Hematopoietic multipotent progenitor cell treated with erythropoietin and hydrocortisone succinate and interleukin-3 and kit ligand, for 4 days (in vitro differentiated cells): ENCODE results near the gene ADAMTS18.

Experiments used
- DNase-seq: peaks from one replicate; pipeline ENCODE4 v3.0.0-alpha.2; 2015

Gene ADAMTS18

GRCh38 chr16:77393955-77394354 lies 40.9 kb downstream of the ADAMTS18 start:
- no peak for DNase-seq

GRCh38 chr16:77387815-77388209 lies 47.0 kb downstream of the ADAMTS18 start:
- no peak for DNase-seq

- DNase-seq = peak; percentile 1
These were observed 47.7 kb downstream of the ADAMTS18 start for GRCh38 chr16:77386831-77387814.

GRCh38 chr16:77385481-77385880 lies 49.4 kb downstream of the ADAMTS18 start:
- DNase-seq = no peak

GRCh38 chr16:77383606-77384187 lies 51.1 kb downstream of the ADAMTS18 start:
- DNase-seq = no peak

- DNase-seq = peak; percentile 4
These were observed 58.5 kb downstream of the ADAMTS18 start for GRCh38 chr16:77376358-77376757.

GRCh38 chr16:77375396-77375795 lies 59.4 kb downstream of the ADAMTS18 start:
- no peak for DNase-seq

- no peak for DNase-seq
These were observed 60.5 kb downstream of the ADAMTS18 start for GRCh38 chr16:77374384-77374783.

GRCh38 chr16:77373726-77374125 lies 61.1 kb downstream of the ADAMTS18 start:
- DNase-seq = no peak

GRCh38 chr16:77364770-77365169 lies 70.1 kb downstream of the ADAMTS18 start:
- no peak for DNase-seq

- DNase-seq = no peak
These were observed 75.8 kb downstream of the ADAMTS18 start for GRCh38 chr16:77359065-77359502.

- no peak for DNase-seq
These were observed 81.1 kb downstream of the ADAMTS18 start for GRCh38 chr16:77353587-77354263.

- DNase-seq = no peak
These were observed 90.5 kb downstream of the ADAMTS18 start for GRCh38 chr16:77344341-77344740.

GRCh38 chr16:77336637-77337036 lies 98.2 kb downstream of the ADAMTS18 start:
- no peak for DNase-seq

GRCh38 chr16:77335652-77336234 lies 99.1 kb downstream of the ADAMTS18 start:
- no peak for DNase-seq

GRCh38 chr16:77332792-77333191 lies 102.0 kb downstream of the ADAMTS18 start:
- DNase-seq = no peak

GRCh38 chr16:77331802-77332586 lies 102.8 kb downstream of the ADAMTS18 start:
- no peak for DNase-seq

- DNase-seq = no peak
These were observed 103.8 kb downstream of the ADAMTS18 start for GRCh38 chr16:77331043-77331442.

- DNase-seq = no peak
These were observed 104.3 kb downstream of the ADAMTS18 start for GRCh38 chr16:77330332-77331042.

- no peak for DNase-seq
These were observed 106.1 kb downstream of the ADAMTS18 start for GRCh38 chr16:77328768-77329167.

- DNase-seq = no peak
These were observed 106.6 kb downstream of the ADAMTS18 start for GRCh38 chr16:77328274-77328673.

GRCh38 chr16:77327717-77328116 lies 107.1 kb downstream of the ADAMTS18 start:
- no peak for DNase-seq
